Suppressor macrophage treated with lipopolysaccharide for 1 hour (primary cell): ENCODE measurements around the gene CPT1A.
A peak's percentile ranks its signal among the peaks of the same experiment; 100 is the strongest.

Experiments used
- DNase-seq, 3 donors: peaks; one replicate each; pipeline ENCODE4 v3.0.0-alpha.2; 2020 to 2022

Gene CPT1A

GRCh38 chr11:68828957-68829356, 12.8 kb downstream of the CPT1A start:
- no peak for DNase-seq

- DNase-seq, result peak; percentile 58 to 59 (median 58)
These were observed 13.4 kb downstream of the CPT1A start for GRCh38 chr11:68828155-68828931.

GRCh38 chr11:68827733-68828132, 14.0 kb downstream of the CPT1A start:
- DNase-seq, result peak; percentile 44 to 68 (median 66)

- no peak for DNase-seq
These were observed 15.0 kb downstream of the CPT1A start for GRCh38 chr11:68826726-68827125.

- DNase-seq, result peak in 1 of 3 donors; percentile 24
These were observed 16.1 kb downstream of the CPT1A start for GRCh38 chr11:68825571-68825970.

- no peak for DNase-seq
These were observed 19.2 kb downstream of the CPT1A start for GRCh38 chr11:68822546-68822945.

GRCh38 chr11:68821670-68822069, 20.0 kb downstream of the CPT1A start:
- no peak for DNase-seq

GRCh38 chr11:68819362-68819761, 22.4 kb downstream of the CPT1A start:
- DNase-seq, result no peak

GRCh38 chr11:68818181-68818580, 23.5 kb downstream of the CPT1A start:
- no peak for DNase-seq

- DNase-seq, result no peak
These were observed 24.2 kb downstream of the CPT1A start for GRCh38 chr11:68817554-68817953.

GRCh38 chr11:68816917-68817419, 24.7 kb downstream of the CPT1A start:
- no peak for DNase-seq

- DNase-seq, result no peak
These were observed 25.4 kb downstream of the CPT1A start for GRCh38 chr11:68816251-68816776.

GRCh38 chr11:68813773-68814172, 27.9 kb downstream of the CPT1A start:
- DNase-seq, result no peak

- no peak for DNase-seq
These were observed 29.2 kb downstream of the CPT1A start for GRCh38 chr11:68812526-68812925.

- DNase-seq, result no peak
These were observed 31.6 kb downstream of the CPT1A start for GRCh38 chr11:68810164-68810563.

- DNase-seq, result no peak
These were observed 32.2 kb downstream of the CPT1A start for GRCh38 chr11:68809506-68809905.

- DNase-seq, result no peak
These were observed 32.9 kb downstream of the CPT1A start for GRCh38 chr11:68808787-68809186.

- DNase-seq, result no peak
These were observed 34.5 kb downstream of the CPT1A start for GRCh38 chr11:68806931-68807844.

GRCh38 chr11:68804786-68805185, 36.9 kb downstream of the CPT1A start:
- DNase-seq, result no peak

GRCh38 chr11:68803766-68804165, 38.0 kb downstream of the CPT1A start:
- no peak for DNase-seq

GRCh38 chr11:68798221-68798813, 43.4 kb downstream of the CPT1A start:
- peak; percentile 47 to 69 (median 55) for DNase-seq

GRCh38 chr11:68796801-68797200, 44.9 kb downstream of the CPT1A start:
- no peak for DNase-seq

GRCh38 chr11:68792400-68792966, 49.2 kb downstream of the CPT1A start:
- DNase-seq, result no peak
